Measurements from ENCODE around the gene CA4. TPM values are rescaled to one million over a fixed set of nuclear protein-coding genes. Genes with fewer than 3 reads are reported as not detected.

The CA4 gene
- total RNA-seq, 1 donor from 2014 or later: 13.4 TPM

- intact Hi-C loops (cut with DNase I): no loop called here
- ATAC-seq (no peak), DNase-seq (ENCODE audit: missing footprints) (no peak)
Observed at GRCh38 chr17:60127068-60128064, 22.4 kb upstream of the CA4 start.

- no peak for ATAC-seq
- intact Hi-C loops (cut with DNase I): no loop called here
- DNase-seq (ENCODE audit: missing footprints): no peak
Observed at GRCh38 chr17:60128171-60128859, 21.5 kb upstream of the CA4 start.

DNA sequence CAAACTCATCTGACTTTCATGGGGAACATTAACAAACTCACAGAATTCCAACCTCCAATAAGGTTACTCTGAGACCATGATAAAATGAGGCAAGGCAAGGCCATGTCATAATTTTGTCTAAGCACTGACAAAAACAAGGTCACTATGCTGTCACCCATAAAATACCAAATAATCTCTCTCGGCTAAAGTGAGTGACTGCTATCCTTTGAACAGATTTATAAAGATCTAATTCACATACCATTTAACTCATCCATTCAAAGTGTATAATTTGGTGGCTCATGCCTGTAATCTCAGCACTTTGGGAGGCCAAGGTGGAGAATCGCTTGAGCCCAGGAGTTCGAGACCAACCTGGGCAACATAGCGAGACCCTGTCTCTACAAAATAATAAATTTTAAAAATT lies 20.6 kb upstream of the CA4 start:
- no peak for DNase-seq (ENCODE audit: missing footprints)
- intact Hi-C loops (cut with DNase I): no loop called here
- no peak for ATAC-seq

GRCh38 chr17:60130466-60130865 lies 19.3 kb upstream of the CA4 start:
- DNase-seq (ENCODE audit: missing footprints) (no peak), ATAC-seq (no peak)
- intact Hi-C loops (cut with DNase I): no loop called here

GRCh38 chr17:60134396-60135150 lies 15.2 kb upstream of the CA4 start:
- DNase-seq (ENCODE audit: missing footprints): no peak
- peak; percentile 2 for ATAC-seq
- intact Hi-C loops (cut with DNase I): loop anchor here (5.0 kb wide), 1 partner anchor 258 kb away; the partner anchor contains the start of gene USP32

- ATAC-seq: peak; percentile 97
- intact Hi-C loops (cut with DNase I): loop anchor here (5.0 kb wide), 1 partner anchor 257 kb away; the partner anchor contains the start of gene USP32
- DNase-seq (ENCODE audit: missing footprints): peak; percentile 94
Observed at GRCh38 chr17:60135151-60135950, 14.4 kb upstream of the CA4 start.

DNA sequence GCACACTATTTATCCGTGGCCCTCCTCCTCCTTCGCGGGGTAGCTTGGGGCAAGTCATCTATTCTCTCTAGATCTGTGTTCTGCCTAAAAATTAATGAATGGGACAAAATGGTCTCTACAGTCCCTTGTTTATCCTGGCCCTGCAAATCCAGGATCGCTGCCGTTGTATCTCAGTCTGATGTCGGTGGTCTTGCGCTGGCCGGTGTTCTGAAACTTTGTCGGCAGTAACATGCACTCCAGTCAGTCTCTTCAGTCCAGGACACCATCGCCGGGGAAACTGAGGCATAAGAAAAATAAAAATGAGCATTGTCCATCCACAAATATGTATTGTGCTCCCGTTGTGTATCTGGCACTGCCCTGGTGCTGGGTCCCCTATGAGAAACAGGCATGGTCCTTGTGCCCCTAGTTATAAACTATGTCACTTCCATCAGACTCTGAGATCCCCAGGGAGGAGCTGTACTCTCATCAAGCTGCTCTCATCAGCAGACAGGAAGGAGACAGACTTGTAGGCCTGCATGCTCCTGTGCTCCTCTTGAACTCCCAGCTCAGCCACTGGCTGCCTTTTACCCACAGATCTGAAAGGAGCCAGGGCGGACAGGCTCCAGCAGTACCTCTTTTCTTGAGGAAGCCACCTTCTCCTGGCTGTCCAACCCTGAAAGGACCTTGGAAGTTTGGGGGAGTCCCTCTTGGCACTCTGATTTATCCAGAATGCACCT lies 13.7 kb upstream of the CA4 start:
- intact Hi-C loops (cut with DNase I): loop anchor here (5.0 kb wide), 1 partner anchor 256 kb away; the partner anchor contains the start of gene USP32
- ATAC-seq (no peak), DNase-seq (ENCODE audit: missing footprints) (no peak)

- DNase-seq (ENCODE audit: missing footprints): no peak
- no peak for ATAC-seq
- intact Hi-C loops (cut with DNase I): loop anchor here (5.0 kb wide), 1 partner anchor 255 kb away; the partner anchor contains the start of gene USP32
Observed at GRCh38 chr17:60137731-60138130, 12.0 kb upstream of the CA4 start.

DNA sequence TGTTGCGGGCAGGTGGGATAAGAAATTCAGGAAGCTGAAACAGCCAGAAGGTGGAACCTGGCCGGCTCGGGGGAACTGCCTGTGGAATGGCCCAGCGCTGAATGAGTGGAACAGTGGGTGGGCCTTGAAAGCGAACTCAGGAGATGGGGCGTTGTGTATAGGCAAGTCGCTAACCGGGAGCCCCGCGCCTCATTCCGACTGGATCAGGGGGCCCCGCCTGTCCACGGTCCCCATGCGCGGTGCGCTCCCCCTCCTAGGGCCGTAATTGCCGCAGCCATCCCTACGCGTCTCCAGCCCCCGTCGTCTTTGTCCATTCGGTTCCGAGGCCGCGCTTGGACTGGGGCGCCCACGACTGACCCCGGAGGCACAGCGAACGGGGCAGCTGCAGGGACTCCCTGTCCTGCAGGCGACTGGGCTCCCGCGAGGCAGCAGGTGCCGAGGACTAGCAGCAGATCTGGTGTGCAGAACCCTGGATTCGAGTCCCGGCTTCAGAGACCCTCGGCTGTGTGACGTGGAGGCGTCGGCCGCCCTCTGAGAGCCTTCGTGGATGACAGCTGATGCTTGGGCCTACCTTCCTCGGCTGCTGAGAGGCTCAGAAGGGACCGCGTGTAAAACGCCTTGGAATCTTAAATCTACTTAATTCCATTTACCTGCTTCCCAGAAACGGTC lies 10.9 kb upstream of the CA4 start:
- intact Hi-C loops (cut with DNase I): loop anchor here (5.0 kb wide), 1 partner anchor 253 kb away; the partner anchor contains the start of gene USP32
- DNase-seq (ENCODE audit: missing footprints) (no peak), ATAC-seq (no peak)

DNA sequence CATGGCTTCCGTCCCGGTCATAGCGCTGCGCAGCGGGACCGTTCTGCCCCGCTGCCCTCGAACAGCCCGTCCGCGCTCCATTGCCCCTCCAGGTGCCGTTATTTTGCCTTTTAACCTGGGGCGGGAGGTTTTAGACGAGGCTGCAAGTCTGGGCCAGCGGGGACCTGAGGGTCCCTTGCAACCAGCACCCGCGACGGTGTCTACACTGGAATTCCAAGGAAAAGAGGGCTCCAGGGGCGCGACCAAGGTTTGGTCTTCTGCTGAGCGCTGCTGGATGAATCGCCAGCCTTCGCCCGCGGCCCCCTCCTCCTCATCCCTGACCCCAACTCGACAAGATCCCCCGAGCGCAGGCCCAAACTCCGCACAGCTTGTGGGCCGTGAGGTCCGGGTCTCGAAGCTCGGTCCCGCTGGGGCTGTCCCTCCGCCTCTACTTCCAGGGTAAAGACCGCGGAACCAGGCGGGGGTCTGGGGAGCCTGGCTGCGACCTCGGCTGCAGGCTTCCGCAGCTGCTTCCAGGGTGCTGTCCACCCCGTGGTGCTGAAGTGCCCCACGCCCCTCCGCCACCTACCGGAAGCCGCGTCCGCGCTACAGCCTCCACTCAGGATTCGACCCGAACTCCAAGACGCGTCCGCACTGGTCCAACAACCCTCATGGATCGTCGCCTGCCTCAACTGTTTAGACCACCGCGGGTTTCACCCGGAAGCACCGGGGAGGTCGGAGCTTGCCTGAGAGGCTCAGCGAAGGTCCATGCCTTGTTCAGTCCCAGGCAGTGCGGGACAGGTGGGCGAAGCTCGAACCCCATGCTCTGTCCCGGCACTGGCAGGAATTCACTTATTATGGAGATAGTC lies 10.1 kb upstream of the CA4 start:
- peak; percentile 42 for ATAC-seq
- peak; percentile 82 for DNase-seq (ENCODE audit: missing footprints)
- intact Hi-C loops (cut with DNase I): loop anchor here (5.0 kb wide), 1 partner anchor 253 kb away; the partner anchor contains the start of gene USP32

DNA sequence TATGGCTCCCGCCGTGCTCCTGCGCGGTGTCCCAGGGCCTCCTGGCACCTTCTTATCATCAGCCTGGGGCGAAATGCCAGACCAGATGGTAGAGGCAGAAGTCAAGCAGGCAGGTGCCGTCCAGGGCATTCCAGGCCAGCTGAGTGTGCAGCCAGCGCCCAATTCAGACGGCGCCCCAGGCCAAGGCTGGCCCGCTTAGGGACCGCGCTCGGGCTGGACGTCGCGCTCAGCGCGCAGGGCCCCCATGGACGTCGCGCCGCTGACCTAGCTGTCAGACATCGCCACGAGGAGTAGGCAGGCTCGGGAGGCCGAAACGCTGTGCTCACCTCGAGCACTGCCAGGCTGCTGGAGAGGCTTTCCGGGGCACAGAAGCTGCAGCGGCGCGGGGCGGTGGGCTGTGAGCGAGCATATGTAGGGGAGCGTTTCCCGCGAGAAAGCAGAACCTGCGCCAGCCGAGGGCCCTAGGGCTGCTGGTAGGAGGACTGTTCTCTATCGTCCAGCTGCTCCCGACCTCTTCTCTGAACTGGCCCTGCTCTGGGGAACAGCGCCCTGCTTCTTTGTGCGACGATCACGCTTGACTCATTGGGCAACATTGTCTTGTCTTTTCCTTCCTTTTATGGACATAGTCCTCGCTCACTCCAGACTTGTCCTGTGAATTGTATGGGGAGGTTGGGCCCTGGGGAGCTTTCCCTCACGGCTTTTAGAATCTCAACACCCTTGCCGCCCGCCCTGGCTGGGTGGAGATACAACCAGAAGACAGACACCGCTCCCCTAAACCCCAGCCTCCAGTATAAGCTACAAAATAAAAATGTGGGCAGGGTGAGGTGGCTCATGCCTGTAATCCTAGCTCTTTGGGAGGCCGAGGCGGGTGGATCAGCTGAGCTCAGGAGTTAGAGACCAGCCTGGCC lies 8.4 kb upstream of the CA4 start:
- DNase-seq (ENCODE audit: missing footprints) (peak; percentile 80), ATAC-seq (no peak)
- intact Hi-C loops (cut with DNase I): loop anchor here (2.0 kb wide), 2 partner anchors 29 to 295 kb away; no protein-coding TSS in a partner anchor

DNA sequence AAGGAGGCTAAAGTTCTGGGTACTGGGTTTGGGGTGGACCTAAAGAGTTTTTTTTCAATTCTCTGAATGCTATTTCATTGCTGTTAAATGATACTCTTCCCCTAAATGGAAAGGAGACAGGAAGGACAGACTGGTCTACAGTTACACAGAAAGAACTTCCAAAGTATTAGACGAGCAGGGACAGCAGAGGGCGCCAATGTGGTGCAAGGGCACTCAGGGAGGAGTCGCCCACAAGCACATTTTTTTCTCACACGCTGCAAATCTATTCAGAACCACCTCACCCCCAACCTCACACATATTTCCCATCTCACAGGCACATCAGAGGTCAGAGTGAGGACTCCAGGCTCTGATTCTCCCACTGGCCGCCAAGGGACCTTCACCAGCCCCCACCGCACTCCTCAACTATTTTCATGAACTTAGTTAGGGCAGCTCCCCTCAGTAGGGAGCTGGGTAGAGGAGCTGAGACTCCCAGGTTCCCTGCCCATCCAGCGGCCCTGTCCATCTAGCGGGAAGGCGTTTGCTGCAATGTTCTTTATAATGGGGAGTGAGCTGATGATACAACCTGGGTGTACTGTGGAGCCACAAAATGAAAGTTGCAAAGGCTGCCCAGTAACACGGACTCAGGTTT lies 6.8 kb upstream of the CA4 start:
- ATAC-seq (peak; percentile 59), DNase-seq (ENCODE audit: missing footprints) (peak; percentile 88)
- intact Hi-C loops (cut with DNase I): loop anchor here (2.0 kb wide), 2 partner anchors 28 to 294 kb away; no protein-coding TSS in a partner anchor

DNA sequence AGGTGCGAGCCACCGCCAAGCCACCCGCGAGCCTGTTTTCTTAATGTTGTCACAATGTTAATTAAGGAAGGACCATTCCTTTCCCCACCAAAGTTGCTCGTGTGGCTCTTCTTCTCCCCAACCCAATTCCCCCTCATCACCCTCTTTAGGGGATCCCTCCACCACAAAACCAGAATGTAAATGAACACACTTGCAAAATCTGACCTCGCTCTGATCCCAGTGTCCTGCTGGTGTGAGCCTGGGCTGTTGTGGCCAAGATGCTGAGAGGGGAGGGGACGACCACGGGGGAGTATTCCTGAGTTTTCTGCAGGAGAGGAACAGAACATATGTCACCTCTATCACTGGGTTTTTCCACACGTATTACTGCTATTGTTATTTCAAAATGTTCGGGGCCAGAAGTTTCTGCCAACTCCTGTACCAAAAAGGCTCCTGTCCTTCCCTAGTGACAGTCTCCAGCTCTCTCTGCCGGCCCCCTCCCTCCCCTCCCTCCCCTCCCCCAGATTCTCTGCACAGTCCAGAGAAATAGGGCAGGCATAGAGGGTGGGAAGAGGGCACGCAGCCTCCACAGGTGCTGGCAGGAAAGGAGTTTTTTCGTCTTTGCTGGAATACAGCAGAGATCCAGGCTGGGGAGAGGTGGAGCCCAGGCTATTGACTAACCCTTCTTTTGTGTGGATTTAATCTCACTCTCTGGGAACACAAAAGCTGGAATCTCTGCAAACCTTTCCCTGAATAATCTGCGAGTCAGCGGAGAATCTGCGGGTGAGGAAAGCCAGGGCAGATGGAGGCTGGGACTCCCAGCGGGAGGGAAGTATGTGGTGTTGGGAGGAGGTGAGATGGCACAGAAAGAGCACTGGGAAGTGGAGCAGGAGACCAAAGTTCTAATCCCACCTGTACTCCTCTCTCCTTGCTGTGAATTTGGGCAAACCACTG lies 4.5 kb upstream of the CA4 start:
- DNase-seq (ENCODE audit: missing footprints) (no peak), ATAC-seq (no peak)
- intact Hi-C loops (cut with DNase I): no loop called here
